ENCODE data around the gene YWHAG.

DNA sequence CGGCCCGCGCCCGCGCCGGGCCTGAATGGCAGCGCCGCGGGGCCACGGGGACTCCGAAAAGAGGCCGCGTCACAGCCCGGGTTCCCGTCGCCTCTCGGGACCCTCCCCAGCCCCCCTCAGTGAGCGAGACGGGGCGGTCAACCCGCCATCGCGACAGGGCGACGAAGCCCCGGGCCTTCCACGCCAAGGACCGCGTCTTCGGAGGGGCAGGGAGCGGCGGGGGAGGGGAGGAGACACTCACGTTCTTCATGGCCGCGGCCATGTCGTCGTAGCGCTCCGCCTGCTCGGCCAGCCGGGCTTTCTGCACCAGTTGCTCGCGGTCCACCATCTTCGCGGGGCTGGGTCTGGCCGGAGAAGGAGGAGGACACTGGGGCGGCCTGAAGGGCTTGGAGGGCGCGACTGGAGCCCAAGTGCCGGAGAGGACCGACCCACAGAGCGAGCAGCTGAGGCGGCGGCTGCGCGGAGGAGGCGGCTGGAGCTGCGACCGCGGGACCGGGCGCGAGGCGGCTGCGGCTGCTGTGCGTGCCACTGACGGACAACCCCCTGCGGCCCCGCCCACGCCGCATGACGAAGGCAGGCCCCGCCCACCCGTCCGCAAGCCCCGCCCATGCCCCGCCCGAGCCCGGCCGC is at the start of gene YWHAG:
- TF ChIP-seq POLR2A (IDR thresholded peaks at IDR 0.05; ENCODE audit: low read depth, low read length) (peak; percentile 98), POLR2AphosphoS5 (IDR thresholded peaks at IDR 0.05; ENCODE audit: low read depth, low read length) (peak; percentile 97), TAF1 (IDR thresholded peaks at IDR 0.05; ENCODE audit: borderline replicate concordance, low read depth, low read length) (peak; percentile 86)

Measured in GM12892 (cell line).